Activated B cell treated with CpG ODN at 0.5 μM for 24 hours (primary cell): ENCODE measurements around the gene SNAP29. TPM values are rescaled to one million over a fixed set of nuclear protein-coding genes. Genes with fewer than 3 reads are reported as not detected.
"Not testable (repeated sequence)": the region's sequence is repeated elsewhere in the genome, so short reads cannot be mapped to it uniquely, and the experiment has no call there.

Source experiments
- ATAC-seq: fragments of 200-7000 bp; cut with Tn5 transposase; one replicate; pipeline ENCODE4 v1.10.0; 2021; ENCODE audit warnings: low read depth, mild to moderate bottlenecking, moderate library complexity
- CTCF ChIA-PET: fragments of 350-600 bp; sonication (Branson Sonifier 250); formaldehyde crosslinking; loops from one replicate; lab custom pipeline; 2021; ENCODE audit warnings: antibody characterized with exemption; lab: Charles Lee
- POLR2A ChIA-PET: fragments of 350-600 bp; sonication (Branson Sonifier 250); formaldehyde crosslinking; loops from one replicate; lab custom pipeline; 2021; ENCODE audit warnings: antibody characterized with exemption; lab: Charles Lee
- DNase-seq: peaks from one replicate; pipeline ENCODE4 v3.0.0; 2022
- H3K27ac Mint-ChIP-seq: one replicate; pipeline ENCODE4 v1.8.0; 2020; ENCODE audit warnings: mixed read lengths
- H3K27me3 Mint-ChIP-seq: one replicate; pipeline ENCODE4 v1.8.0; 2021; ENCODE audit warnings: mixed read lengths
- H3K36me3 Mint-ChIP-seq: one replicate; pipeline ENCODE4 v1.8.0; 2021; ENCODE audit warnings: low read depth, mixed read lengths
- H3K4me1 Mint-ChIP-seq: one replicate; pipeline ENCODE4 v1.8.0; 2021; ENCODE audit warnings: mixed read lengths
- H3K4me3 Mint-ChIP-seq: one replicate; pipeline ENCODE4 v1.8.0; 2020; ENCODE audit warnings: mild to moderate bottlenecking, mixed read lengths
- H3K9me3 Mint-ChIP-seq: one replicate; pipeline ENCODE4 v1.8.0; 2020; ENCODE audit warnings: mixed read lengths
- intact Hi-C: fragments of 100-400 bp; cut with micrococcal nuclease; formaldehyde crosslinking; loops from one replicate; pipeline ENCODE4 v1.15.1; 2024
- total RNA-seq: library from RNA; stranded (reverse); gene quantifications from 2 replicates; pipeline ENCODE4 v1.2.3, GENCODE V29; 2022
- TF ChIP-seq, protein P1 (sequence below): fragments of 200-600 bp; IDR thresholded peaks from one replicate; pipeline ENCODE4 v1.8.0; 2022; ENCODE audit warnings: antibody characterized with exemption, mild to moderate bottlenecking

Gene SNAP29
- total RNA-seq, 1 donor from 2014 or later = 22.1 TPM

DNA sequence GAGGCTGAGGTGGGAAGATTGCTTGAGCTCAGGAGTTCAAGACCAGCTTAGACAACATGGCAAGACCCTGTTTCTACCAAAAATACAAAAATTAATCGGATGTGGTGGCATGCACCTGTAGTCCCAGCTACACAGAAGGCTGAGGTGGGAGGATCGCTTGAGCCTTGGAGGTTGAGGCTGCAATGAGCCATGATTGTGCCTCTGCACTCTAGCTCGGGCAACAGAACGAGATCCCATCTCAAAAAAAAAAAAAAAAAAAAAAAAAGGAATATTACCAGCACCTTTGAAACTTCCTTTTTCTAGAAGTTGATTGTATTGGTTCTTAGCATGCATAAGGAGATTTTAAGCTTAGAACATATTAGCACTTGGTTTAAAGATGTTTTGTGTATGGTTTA is 69.8 kb downstream of the SNAP29 start:
- Mint-ChIP-seq H3K4me1 (peaks cover 62% of the 10 kb centered on the region), H3K27ac (no peak overlapping the region), H3K9me3 (no peaks in the 10 kb centered on the region), H3K36me3 (peaks cover 9% of the 10 kb centered on the region), H3K27me3 (no peaks in the 10 kb centered on the region), H3K4me3 (no peak overlapping the region)
- CTCF ChIA-PET = no interaction called here
- DNase-seq (no peak), ATAC-seq (no peak)
- POLR2A ChIA-PET = no interaction called here
- intact Hi-C loops = no loop called here
- TF ChIP-seq, protein P1, sequence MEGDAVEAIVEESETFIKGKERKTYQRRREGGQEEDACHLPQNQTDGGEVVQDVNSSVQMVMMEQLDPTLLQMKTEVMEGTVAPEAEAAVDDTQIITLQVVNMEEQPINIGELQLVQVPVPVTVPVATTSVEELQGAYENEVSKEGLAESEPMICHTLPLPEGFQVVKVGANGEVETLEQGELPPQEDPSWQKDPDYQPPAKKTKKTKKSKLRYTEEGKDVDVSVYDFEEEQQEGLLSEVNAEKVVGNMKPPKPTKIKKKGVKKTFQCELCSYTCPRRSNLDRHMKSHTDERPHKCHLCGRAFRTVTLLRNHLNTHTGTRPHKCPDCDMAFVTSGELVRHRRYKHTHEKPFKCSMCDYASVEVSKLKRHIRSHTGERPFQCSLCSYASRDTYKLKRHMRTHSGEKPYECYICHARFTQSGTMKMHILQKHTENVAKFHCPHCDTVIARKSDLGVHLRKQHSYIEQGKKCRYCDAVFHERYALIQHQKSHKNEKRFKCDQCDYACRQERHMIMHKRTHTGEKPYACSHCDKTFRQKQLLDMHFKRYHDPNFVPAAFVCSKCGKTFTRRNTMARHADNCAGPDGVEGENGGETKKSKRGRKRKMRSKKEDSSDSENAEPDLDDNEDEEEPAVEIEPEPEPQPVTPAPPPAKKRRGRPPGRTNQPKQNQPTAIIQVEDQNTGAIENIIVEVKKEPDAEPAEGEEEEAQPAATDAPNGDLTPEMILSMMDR = no peak

DNA sequence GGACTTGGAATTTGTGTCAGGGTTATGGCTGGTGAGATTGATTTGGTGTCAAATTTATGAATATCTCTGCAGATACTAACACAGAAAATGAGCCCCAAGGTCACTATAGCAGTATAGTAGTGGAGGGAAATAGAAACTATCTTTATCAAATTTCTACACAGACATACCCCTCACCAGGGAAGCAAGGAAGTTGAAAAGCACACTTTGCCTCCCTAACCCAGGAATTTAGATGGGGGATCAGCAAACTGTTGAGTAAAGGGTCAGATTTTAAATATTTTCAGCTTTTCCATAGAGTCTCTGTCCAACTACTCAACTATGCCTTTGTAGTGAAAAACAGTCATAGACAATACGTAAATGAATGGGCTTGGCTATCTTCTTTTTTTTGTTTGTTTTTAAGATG is 71.2 kb downstream of the SNAP29 start:
- DNase-seq (no peak), ATAC-seq (no peak)
- intact Hi-C loops = no loop called here
- no peaks in the 10 kb centered on the region for H3K27me3 Mint-ChIP-seq
- TF ChIP-seq, protein P1 = no peak
- H3K4me1 Mint-ChIP-seq = peaks cover 60% of the 10 kb centered on the region
- no peak overlapping the region for H3K4me3 Mint-ChIP-seq
- ChIA-PET POLR2A (interaction anchor here (0.6 to 0.7 kb wide), 2 partner anchors 293 to 1888 kb away, joined by 3 to 10 read pairs; no protein-coding TSS in a partner anchor), CTCF (no interaction called here)
- no peaks in the 10 kb centered on the region for H3K9me3 Mint-ChIP-seq
- H3K36me3 Mint-ChIP-seq = peaks cover 20% of the 10 kb centered on the region
- no peak overlapping the region for H3K27ac Mint-ChIP-seq

DNA sequence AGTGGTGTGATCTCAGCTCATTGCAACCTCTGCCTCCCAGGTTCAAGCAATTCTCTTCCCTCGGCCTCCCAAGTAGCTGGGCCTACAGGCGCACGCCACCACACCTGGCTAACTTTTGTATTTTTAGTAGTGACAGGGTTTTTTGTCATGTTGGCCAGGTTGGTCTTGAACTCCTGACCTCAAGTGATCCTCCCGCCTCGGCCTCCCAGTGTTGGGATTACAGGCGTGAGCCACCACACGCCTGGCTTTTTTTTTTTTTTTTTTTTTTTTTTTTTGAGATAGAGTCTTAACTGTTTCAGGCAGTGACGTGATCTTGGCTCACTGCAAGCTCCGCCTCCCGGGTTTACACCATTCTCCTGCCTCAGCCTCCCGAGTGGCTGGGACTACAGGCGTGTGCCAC is 71.6 kb downstream of the SNAP29 start:
- H3K4me3 Mint-ChIP-seq, CTCF ChIA-PET, DNase-seq, H3K27ac Mint-ChIP-seq, ATAC-seq, intact Hi-C loops, H3K9me3 Mint-ChIP-seq, H3K27me3 Mint-ChIP-seq: not testable (repeated sequence)
- POLR2A ChIA-PET = interaction anchor here (0.6 to 0.7 kb wide), 2 partner anchors 294 to 1887 kb away, joined by 3 to 10 read pairs; no protein-coding TSS in a partner anchor
- peaks cover 57% of the 10 kb centered on the region for H3K4me1 Mint-ChIP-seq
- peaks cover 24% of the 10 kb centered on the region for H3K36me3 Mint-ChIP-seq

DNA sequence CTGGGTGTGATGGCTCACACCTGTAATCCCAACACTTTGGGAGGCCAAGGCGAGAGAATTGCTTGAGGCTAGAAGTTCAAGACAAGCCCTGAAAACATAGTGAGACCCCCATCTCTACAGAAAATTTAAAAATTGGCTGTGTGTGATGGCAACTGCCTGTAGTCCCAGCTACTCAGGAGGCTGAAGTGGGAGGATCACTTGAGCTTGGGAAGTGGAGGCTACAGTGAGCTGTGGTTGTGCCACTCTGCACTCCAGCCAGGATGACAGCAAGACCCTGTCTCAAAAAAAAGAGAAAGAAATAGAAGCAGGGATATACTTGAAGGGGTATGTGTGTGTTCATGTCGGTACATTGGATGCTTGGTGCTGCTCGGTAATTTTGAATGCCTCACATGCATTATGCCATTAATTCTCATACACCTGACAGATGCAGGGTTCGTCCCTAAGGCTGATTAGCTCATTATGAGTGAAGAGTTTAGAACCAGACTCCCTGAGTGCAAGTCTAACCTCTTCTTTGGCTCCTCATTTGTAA is 72.4 kb downstream of the SNAP29 start:
- intact Hi-C loops = no loop called here
- Mint-ChIP-seq H3K4me3 (no peak overlapping the region), H3K36me3 (peaks cover 28% of the 10 kb centered on the region), H3K27ac (no peak overlapping the region), H3K4me1 (peaks cover 54% of the 10 kb centered on the region), H3K27me3 (no peaks in the 10 kb centered on the region), H3K9me3 (no peaks in the 10 kb centered on the region)
- ATAC-seq (no peak), DNase-seq (no peak)
- TF ChIP-seq, protein P1 = no peak
- ChIA-PET CTCF (no interaction called here), POLR2A (no interaction called here)

DNA sequence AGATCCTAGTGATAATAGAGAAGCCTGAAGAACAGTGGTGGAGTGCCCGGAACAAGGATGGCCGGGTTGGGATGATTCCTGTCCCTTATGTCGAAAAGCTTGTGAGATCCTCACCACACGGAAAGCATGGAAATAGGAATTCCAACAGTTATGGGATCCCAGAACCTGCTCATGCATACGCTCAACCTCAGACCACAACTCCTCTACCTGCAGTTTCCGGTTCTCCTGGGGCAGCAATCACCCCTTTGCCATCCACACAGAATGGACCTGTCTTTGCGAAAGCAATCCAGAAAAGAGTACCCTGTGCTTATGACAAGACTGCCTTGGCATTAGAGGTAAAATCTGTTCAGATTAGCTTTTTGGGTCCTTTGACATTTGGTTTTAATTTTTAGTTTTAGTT is 75.1 kb downstream of the SNAP29 start:
- Mint-ChIP-seq H3K27ac (no peak overlapping the region), H3K27me3 (no peaks in the 10 kb centered on the region), H3K36me3 (peaks cover 44% of the 10 kb centered on the region), H3K4me1 (peaks cover 59% of the 10 kb centered on the region), H3K9me3 (no peaks in the 10 kb centered on the region), H3K4me3 (no peak overlapping the region)
- ChIA-PET CTCF (no interaction called here), POLR2A (interaction anchor here (0.6 kb wide), 1 partner anchor 11 kb away, joined by 3 read pairs; no protein-coding TSS in a partner anchor)
- no peak for DNase-seq
- no peak for ATAC-seq
- intact Hi-C loops = no loop called here
- TF ChIP-seq, protein P1 = no peak

DNA sequence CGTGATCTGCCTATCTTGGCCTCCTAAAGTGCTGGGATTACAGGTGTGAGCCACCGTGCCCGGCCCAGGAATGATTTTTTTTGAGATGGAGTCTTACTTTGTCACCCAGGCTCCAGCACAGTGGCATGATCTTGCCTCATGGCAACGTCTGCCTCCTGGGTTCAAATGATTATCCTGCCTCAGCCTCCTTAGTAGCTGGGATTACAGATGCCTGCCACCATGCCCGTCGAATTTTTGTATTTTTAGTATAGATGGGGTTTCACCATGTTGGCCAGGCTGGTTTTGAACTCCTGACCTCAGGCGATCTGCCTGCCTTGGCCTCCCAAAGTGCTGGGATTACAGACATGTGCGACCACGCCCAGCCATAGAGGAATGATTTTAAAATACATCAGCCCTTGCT is 76.2 kb downstream of the SNAP29 start:
- H3K36me3 Mint-ChIP-seq = peaks cover 46% of the 10 kb centered on the region
- H3K9me3 Mint-ChIP-seq, H3K27me3 Mint-ChIP-seq, DNase-seq, intact Hi-C loops, H3K27ac Mint-ChIP-seq, H3K4me3 Mint-ChIP-seq, ATAC-seq, CTCF ChIA-PET: not testable (repeated sequence)
- peaks cover 61% of the 10 kb centered on the region for H3K4me1 Mint-ChIP-seq
- POLR2A ChIA-PET = interaction anchor here (0.7 kb wide), 1 partner anchor 1455 kb away, joined by 7 read pairs; the partner anchor contains the start of gene CDC45

DNA sequence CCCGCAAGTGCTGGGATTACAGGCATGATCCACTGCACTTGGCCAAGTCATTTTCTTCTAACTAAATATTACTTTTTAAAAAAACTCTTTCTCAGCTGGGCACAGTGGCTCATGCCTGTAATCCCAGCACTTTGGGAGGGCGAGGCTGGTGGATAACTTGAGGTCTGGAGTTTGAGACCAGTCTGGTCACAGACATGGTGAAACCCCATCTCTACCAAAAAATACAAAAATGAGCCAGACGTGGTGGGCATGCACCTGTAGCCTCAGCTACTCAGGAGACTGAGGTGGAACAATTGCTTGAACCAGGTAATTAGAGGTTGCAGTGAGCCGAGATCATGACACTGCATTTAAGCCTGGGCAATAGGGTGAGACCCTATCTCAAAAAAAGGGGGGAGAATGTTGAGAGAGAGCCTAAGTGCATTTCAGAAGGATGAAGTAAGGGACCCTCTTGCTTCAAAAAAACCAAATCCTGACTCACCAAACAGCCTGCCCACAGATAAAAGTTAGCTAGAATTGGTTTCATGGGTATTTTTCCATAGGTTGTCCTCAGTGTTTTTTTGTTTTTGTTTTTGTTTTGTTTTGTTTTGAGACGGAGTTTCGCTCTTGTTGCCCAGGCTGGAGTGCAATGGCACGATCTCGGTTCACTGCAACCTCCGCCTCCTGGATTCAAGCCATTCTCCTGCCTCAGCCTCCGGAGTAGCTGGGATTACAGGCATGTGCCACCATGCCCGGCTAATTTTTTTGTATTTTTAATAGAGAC is 77.2 kb downstream of the SNAP29 start:
- POLR2A ChIA-PET, H3K4me3 Mint-ChIP-seq, CTCF ChIA-PET, H3K27me3 Mint-ChIP-seq, H3K27ac Mint-ChIP-seq, ATAC-seq, intact Hi-C loops, H3K9me3 Mint-ChIP-seq, DNase-seq: not testable (repeated sequence)
- H3K4me1 Mint-ChIP-seq = peaks cover 66% of the 10 kb centered on the region
- peaks cover 55% of the 10 kb centered on the region for H3K36me3 Mint-ChIP-seq
